EH (cell line): Measurements from ENCODE around the gene ZNG1B.
"Not testable (repeated sequence)": the region's sequence is repeated elsewhere in the genome, so short reads cannot be mapped to it uniquely, and the experiment has no call there.

Experiments used
- DNase-seq: peaks from one replicate; pipeline ENCODE4 v3.0.0-alpha.2; 2015; ENCODE audit warnings: low read depth

ZNG1B gene

GRCh38 chr2:113437508-113438465, at the start of gene ZNG1B:
Gene ZNG1B, plus strand, starts transcription at chr2:113437691. Its CDS starts 178 bp downstream, at chr2:113437869.
- DNase-seq: peak; percentile 2

- peak; percentile 77 for DNase-seq
Measured at GRCh38 chr2:113390124-113390849, 47.2 kb upstream of the ZNG1B start.

GRCh38 chr2:113391073-113391472, 46.4 kb upstream of the ZNG1B start:
- DNase-seq: no peak

- DNase-seq: no peak
Measured at GRCh38 chr2:113406114-113406513, 31.4 kb upstream of the ZNG1B start.

GRCh38 chr2:113407446-113408099, 29.9 kb upstream of the ZNG1B start:
- DNase-seq: peak; percentile 17

GRCh38 chr2:113411725-113412352, 25.7 kb upstream of the ZNG1B start:
- DNase-seq: not testable (repeated sequence)

GRCh38 chr2:113412774-113413173, 24.7 kb upstream of the ZNG1B start:
- DNase-seq: not testable (repeated sequence)

- DNase-seq: not testable (repeated sequence)
Measured at GRCh38 chr2:113431773-113432172, 5.7 kb upstream of the ZNG1B start.

GRCh38 chr2:113433468-113433867, 4.0 kb upstream of the ZNG1B start:
- not testable (repeated sequence) for DNase-seq

- not testable (repeated sequence) for DNase-seq
Measured at GRCh38 chr2:113465770-113466169, 28.3 kb downstream of the ZNG1B start.

GRCh38 chr2:113476688-113477368, 39.3 kb downstream of the ZNG1B start:
- DNase-seq: not testable (repeated sequence)

- not testable (repeated sequence) for DNase-seq
Measured at GRCh38 chr2:113496527-113496926, 59.0 kb downstream of the ZNG1B start.

GRCh38 chr2:113498365-113498764, 60.9 kb downstream of the ZNG1B start, which contains the start of gene FOXD4L1:
Gene FOXD4L1, plus strand, starts transcription at chr2:113498665. Its CDS starts 592 bp downstream, at chr2:113499257.
- DNase-seq: not testable (repeated sequence)

GRCh38 chr2:113499019-113499885, 61.8 kb downstream of the ZNG1B start:
- not testable (repeated sequence) for DNase-seq

GRCh38 chr2:113499886-113500722, 62.6 kb downstream of the ZNG1B start:
- not testable (repeated sequence) for DNase-seq

GRCh38 chr2:113500723-113501038, 63.2 kb downstream of the ZNG1B start:
- DNase-seq: not testable (repeated sequence)

- peak; percentile 8 for DNase-seq
Measured at GRCh38 chr2:113502216-113503093, 65.0 kb downstream of the ZNG1B start.
